ENCODE results near the gene PDSS2.

PDSS2 gene

DNA sequence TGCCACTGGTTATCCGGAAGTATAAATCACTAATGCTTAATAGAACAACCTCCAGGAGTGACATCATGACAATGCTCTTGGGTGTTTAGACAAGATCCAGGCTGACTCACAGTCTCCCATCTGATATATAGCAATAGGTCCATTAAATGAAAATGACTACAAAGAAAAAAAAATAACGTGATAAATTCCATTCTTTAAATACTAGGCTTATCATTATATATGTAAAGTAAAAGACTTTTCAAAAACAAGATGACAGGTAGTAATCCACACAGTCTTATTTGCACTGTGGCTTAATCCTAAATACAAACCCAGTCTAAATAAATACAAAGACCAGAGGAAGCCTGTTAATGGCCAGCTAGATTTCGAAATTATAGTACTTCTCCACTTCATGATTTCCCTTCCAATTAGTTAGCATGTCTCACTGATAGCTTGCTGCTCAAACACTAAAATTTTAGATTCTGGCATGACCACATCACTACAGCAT is 195.0 kb downstream of the PDSS2 start:
- DNase-seq = peak; percentile 23

DNA sequence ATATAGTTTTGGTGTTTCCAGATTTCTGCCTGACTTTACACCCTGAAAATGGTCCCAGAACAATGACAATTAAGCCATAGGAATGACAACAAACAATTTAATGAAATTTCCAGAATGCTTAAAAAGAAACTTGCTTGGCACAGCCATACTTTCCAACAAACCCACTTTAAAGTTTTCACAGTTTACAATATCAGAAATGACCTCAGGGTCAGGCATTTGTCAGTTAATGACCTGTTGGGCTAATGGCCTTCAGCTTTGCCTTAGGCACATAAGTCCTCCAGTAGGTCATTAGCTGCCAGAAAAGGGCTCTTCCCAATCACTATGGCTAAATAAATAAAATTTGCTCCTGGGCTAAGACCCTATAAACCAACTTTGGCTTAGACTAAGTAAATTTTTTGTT is 199.4 kb downstream of the PDSS2 start:
- DNase-seq = no peak

DNA sequence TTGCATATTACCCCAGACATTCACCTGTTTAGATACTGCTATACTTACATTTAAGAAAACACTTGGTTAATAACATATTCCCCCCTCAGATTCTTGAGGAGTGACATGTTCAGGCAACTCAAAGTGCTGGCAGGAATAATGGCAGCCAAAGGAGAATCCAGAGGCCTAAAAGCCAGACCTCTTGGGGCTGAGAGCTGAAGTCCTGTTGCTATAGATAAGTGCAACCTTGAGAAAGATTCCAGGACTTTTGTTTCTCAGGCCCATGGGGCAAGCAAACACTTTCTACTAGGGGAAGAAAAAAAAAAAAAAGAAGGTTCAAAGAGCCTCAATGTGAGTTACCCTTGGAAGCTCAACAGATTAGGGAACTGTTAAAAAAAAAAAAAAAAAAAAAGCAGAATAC is 211.2 kb downstream of the PDSS2 start:
- no peak for DNase-seq

DNA sequence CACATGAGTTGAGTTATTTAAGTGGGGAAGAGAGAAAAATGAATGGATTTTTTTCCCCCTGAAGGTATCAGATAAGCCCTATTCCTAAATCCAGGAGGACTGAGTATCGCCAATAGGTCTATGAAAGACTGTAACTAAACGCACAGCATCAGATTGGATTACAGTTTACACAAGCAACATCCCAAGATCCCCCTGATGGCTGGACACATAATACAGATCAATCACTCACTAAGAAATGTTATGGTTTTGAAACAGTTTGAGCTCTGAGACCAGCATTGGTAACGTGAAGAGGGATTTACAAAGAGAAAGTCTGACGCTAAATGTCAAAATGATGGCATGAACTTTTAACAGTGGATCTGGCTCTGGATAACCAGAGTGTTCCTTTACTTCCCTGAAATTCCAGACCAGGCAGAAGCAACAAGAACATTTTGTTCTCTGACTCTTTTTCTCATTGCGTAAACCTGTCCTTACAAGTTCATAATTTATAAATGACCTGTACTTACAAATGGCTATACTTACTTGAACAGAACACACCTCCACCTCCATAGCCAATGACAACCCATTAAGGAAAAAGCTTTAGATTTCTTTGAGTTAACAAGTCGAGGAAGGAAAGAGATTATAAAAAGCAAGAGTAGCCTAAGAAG is 212.3 kb downstream of the PDSS2 start:
- DNase-seq = no peak

DNA sequence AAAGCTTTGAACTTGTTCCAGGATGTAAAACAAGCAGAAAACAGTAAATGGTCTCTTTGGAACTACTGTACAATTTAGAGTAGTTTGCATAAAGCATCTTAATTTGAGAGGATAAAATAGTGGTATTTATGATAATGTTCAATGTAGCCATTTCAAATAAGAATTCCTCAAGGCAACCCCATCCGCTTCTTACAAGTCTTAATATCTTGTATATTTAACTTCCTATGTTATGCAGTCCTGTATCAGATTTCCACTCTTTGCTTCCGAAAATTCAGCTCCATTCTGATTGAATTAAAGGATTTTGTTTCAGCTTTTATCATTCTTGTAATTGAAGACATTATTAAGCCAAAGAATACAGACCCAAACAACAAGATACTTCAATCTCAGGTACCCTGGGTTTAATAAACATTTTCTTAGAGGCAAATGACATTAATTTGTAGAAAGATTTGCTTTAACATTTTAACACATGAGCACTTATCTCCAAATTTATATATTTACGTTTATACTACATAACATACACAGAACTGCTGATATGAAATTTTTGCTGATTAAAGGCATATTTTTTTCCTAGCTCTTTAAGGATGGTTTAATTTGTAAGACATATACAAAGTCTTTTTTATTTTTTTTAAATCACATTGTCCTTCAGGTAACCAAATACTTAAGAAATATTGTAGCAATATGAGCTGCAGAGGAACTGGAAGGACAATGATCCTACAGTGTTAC is 213.0 kb downstream of the PDSS2 start:
- DNase-seq = no peak

DNA sequence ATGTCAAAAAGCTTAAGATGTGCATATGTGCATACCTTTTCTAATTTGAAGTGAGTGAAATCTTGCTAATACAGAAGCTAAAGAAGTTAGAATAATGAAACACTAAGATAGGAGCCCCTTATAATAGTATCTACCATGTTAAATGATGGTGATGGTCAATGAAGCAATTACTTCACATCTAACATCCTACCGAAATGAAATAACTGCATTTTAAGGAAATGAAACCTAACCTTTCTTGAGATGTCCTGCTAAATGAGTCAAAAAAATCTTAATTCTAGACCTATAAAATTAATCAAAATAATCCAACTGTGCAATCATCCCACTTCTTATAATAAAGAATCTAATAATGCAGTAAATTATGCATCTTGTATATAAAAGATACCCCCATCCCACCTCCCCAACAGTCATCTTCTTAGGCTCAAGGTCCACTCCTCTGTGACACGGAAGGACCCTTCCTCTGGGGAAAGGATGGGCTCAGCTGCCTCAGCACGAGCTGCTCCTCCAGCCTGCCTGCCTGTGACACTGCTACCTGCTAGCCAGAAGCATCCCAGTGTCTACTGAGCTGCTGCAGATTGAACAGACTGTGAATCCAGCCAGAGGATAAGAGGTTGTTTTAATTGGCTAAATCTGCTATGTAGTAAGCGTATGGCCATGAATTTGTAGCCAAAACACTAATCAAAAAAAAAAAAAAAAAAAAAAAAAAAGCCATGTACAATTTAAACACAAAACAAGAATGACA is 214.5 kb downstream of the PDSS2 start:
- no peak for DNase-seq

DNA sequence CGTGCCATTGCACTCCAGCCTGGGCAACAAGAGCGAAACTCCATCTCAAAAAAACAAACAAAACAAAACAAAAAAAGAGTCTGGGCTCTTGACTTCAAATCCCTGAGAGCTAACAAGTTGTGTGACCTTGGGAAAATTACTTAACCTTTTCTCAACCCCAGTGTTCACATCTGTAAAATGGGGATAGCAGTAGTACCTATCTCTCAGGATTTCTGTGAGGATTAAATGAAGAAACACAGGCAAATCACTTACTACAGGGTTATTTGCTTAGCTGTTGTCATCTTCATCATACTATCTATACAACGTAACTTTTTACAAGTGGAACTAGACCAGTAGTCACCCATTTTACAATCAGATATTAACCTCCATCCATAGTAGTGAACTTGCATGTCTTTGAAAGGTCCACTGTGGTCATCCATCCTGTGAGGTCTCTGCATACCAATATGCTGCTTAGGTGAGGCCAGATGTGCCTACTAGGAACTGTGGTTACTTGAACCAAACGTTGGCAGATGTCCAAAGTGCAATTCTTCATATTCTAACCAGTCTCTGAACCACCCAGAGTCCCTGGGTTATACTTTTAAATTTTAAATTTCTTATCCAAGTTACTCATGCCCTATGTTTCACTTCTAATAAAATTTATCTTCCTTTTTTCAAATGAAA is 215.2 kb downstream of the PDSS2 start:
- no peak for DNase-seq

DNA sequence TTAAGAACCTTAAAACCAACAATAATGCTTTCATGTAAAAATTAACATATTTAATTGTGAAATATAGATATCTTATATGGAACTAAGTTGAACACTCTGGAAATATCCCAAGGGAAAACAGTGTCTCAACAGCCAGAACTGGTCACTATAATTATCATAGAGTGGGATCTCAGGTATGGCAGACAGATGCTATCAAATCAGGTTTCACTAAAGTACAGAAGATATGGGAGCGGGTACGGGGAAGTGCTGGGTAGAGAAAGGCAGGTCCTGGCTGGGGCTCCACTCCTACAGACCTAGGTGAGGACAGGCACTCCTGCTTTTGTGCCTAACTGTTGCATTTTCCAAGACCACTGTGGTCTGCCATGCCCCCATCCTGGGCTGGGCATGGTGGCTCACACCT is 215.9 kb downstream of the PDSS2 start:
- DNase-seq = no peak

DNA sequence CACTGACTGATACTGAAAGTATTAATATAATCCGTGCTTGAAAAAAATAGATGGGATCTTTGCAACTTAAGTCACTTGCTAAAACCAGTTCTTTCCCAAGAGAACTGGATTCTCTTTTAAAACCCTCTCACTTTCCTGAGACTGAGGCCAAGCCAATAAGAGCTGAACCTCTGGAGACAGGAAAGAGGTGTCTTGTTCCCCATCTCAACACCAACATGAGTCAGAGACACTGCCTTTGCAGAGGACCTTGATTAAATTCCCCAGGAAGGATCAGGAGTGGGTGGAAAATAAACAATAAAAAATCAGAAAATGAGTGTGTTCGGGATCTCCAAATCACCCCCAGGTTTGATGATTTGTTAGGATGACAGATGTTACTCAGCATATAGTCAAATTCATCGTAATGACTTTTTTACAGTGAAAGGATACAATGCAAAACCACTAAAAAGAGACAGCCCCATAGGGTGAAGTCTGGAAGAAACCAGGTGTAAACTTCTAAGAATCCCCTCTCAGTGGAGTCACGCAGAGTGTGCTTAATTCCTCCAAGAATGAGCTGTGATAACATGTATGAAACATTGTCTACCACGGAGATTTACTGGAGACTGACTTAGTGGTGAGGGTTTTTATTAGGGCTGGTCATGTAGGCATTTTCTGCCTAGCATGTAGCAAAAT is 221.2 kb downstream of the PDSS2 start:
- no peak for DNase-seq

DNA sequence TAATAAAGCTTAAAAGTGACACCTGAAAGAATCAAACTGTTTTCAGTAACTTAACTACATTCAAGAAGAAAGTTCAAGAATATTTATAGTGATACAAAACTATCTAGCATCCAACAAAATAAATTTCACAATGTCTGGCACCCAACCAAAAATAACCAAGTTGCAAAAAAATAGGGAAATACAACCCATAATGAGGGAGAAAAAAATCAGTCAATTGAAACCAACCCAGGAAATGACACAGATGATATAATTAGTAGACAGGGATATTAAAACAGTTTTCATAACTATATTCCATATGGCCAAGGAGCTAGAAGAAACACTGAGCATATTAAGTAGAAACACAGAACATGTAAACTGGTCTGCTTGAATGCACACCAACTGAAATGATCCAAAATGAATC is 223.9 kb downstream of the PDSS2 start:
- DNase-seq = no peak

DNA sequence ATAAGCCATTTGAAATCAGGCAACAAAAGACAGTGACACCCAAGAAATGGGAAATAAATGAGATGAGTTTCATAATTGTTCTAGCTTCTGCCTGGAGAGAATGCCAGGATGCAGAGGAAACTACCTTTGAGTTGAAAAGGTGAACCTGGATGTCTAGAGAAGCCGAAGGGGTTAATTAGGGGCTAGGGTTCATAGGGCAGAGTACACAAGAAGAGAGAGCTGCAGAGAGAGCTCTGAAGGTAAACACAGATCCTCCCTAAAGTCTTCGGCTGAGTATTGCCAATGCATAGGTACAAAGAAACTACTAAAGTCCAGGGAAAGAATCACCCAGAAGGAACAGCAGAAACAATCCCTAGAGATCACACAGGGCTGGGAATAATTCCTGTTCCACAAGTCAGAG is 224.4 kb downstream of the PDSS2 start:
- no peak for DNase-seq

DNA sequence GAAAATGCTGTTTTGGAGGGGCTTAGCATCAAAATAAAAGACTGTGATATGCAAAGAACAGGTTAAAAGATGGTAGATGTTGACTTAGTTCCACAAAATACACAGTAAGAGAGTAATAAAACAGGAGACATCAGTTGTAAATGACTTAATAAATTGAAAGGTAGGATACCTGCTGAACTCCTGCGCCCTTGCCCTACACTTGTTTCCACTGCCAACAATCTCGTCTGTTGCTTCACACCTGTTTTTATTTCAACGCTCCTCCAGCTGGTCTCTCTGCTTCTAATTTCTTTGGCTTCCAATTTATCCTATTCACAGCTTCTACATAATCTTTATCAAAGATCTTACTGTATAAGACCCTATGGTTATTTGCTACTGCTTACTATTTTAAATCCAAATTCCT is 228.1 kb downstream of the PDSS2 start:
- DNase-seq = no peak

DNA sequence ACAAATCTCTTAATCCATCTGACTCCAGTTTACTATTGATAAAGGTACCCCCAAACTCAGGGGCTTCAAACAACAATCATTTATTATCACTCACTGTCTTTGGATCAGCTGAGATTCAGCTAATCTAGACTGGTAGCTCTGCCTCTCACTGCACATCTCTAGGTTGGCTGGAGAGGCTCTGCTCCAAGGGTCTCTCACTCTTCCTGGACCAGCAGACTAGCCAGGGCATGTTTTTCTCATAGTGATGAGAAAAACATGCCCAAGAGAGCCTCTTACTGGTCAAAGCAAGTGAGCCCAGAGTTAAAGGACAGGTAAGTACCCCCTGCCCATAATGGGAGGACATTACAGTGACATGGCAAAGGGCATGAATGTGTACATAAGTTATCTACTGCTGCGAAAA is 228.9 kb downstream of the PDSS2 start:
- no peak for DNase-seq

DNA sequence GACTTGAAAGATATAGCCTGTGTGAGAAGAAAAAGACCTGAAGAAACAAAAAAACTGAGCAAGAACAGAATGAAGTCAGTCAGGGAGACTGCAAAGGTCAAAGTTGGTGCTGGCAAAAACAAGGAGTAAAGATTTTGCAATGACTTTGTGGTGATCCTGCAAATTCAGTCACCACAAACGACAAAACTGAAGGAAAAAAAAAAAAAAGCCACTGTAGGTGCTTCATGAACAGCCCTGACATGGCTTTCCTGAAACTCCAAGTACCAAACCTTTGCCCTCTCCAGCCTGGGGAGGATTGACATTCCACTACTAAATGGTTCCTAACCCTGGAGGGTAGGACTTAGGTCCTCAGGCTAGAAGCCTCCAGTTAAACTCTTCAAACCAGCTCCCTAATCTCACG is 229.3 kb downstream of the PDSS2 start:
- peak; percentile 10 for DNase-seq

DNA sequence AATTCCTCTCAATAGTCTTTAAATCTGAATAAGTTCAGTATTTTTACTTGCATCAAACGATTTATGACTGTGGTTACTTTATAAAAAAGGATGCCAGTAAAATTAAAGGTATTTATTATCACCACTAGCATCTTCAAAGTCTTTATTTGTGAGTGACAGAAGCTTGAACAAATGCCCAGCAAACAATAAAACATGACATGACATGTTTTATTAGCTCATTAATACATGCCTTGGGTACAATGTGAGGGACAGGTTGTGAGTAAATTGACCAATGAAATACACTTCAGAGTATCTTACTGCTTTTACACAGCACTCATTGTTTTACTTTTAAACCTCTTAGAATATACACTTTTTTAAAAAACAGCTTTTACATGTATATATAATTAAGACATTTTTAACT is 230.6 kb downstream of the PDSS2 start:
- no peak for DNase-seq

DNA sequence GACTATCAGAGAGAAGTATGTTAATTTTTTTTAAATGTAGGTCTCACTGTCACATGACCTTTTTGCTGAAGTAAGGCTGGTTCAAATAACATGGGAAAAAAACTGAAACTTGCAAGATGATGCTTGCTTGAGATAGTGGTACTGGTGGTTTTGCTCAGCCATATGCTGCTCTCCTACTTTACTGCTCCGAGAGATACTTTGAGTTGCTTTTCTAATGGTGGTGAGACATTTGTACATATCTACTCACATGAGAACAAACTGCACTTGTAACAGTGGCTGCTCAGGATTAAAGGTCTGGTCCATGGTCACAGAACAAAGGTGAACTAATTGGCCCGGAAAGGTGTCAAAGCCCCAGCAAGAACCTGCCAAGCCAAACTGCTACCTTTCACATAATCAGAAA is 237.8 kb downstream of the PDSS2 start:
- DNase-seq = no peak

DNA sequence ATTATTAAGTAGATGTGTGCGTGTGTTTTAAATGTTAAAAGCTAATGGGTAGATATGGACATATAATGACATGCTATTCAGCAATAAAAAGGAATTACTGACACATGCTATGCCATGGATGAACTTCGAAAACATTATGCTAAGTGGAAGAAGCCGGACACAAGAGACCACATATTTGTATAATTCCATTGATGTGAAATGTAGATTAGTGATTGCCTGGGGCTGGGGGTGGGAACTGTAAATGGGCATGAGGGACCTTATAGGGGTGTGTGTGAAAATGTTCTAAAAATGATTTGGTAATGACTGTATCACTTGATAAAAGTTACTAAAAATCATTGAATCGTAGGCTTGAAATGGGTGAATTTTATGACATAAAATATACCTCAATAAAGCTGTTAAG is 239.5 kb downstream of the PDSS2 start:
- no peak for DNase-seq

DNA sequence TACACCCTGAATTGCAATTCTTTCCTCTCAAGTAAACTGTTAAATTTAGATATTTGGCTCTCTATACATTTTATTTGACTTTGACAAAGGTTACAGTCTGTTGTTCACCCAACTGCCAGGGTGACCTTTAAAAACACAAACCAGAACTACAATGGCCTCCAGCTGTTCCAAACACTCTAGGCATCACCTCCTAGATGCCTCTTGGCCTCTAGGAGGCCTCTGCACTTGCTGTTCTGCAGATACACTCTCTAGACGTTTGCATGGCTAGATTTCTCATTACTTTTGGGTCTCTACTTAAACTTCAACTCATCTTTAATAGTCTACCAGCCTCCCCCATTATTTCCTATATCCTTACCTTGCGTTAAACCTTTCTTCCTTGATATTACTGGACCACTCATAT is 241.2 kb downstream of the PDSS2 start:
- DNase-seq = no peak

DNA sequence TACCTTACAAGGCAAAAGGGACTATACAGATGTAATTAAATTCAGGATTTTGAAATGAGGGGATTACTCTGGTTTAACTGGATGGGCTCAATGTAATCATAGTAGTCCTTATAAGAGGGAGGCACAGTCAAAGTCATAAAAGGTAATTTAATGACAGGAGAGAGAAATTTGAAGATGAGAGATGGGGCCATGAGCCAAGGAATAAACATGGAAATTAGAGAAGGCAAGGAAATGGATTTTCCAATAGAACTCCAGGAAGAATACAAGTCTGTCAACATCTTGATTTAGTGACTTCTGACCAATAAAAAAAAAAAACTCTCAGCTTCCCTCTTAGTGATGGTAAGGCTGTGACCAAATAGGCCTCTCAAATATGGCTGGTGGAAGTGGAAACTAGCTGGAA is 242.1 kb downstream of the PDSS2 start:
- no peak for DNase-seq

DNA sequence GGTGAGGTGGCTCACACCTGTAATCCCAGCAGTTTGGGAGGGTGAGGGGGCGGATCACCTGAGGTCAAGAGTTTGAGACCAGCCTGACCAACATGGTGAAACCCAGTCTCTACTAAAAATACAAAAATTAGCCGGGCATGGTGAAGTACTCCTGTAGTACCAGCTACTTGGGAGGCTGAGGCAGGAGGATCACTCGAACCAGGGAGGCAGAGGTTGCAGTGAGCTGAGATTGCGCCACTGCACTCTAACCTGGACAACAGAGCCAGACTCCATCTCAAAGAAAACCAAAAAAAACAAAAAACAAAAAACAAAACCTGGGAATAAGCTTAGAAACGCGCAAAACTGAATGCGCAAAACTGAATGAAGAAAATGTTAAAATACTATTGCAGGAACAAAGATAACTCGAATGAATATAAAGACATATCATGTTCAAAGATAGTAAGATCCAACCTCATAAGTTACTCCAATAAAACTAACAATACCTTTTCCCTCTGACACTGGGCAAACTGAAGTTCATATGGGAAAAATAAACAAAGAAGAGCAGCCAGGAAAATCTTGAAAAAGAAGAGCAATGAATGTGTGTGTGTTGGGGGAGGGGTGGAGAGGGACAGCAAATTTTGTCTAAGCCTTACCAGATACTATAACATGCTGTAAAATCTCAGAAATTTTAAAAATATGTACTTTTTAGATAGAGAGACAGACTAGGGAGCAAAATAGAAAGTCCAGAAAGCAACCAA is 243.0 kb downstream of the PDSS2 start:
- no peak for DNase-seq

DNA sequence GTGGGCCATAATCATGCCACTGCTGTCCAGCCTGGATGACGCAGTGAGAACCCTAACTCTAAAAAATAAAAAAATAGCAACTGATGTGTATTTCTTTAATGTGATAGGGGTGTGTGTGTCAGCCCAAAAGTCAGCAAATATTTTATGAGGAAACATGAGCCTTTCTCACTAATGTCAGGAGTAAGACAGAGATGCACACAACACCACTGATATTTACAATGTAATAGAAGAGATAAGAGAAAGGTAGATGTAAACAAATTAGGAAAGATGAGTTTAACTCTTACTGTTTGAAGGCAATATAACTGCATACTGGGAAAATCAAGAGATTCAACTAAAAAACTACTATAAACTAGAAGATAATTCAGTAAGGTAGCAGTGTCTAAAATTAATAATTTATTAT is 244.0 kb downstream of the PDSS2 start:
- DNase-seq = no peak

DNA sequence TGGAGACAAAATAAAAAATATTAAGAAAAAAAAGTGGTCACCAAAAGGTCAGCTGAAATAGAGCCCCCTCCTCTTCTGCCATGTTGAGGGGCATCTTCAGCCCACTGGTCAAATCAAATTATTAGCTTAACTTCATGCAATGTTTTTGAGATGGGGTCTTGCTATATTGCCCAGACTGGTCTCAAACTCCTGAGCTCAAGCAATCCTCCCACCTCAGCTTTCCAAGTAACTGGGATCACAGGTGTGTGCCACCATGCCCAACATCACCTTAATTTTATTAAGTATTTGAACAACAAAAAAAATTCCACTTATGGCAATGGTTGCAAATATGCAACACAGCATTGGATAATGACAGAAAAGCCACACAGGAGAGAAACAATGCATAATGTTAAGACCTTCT is 244.7 kb downstream of the PDSS2 start:
- no peak for DNase-seq
